DMS53 (cell line): ENCODE data around the gene ACACA.

ENCODE experiments used
- DNase-seq: peaks from one replicate; lab custom pipeline; 2025; lab: John Stamatoyannopoulos, UW

ACACA gene

GRCh38 chr17:37231887-37232286 is 174.7 kb downstream of the ACACA start:
- no peak for DNase-seq

GRCh38 chr17:37230633-37231032 is 176.0 kb downstream of the ACACA start:
- DNase-seq = no peak

- DNase-seq = no peak
Measured at GRCh38 chr17:37225465-37225864, 181.2 kb downstream of the ACACA start.

GRCh38 chr17:37221865-37222264 is 184.8 kb downstream of the ACACA start:
- DNase-seq = no peak

- no peak for DNase-seq
Measured at GRCh38 chr17:37220607-37220953, 186.1 kb downstream of the ACACA start.

GRCh38 chr17:37219876-37220606 is 186.6 kb downstream of the ACACA start:
- no peak for DNase-seq

GRCh38 chr17:37218849-37219248 is 187.8 kb downstream of the ACACA start:
- DNase-seq = no peak

- DNase-seq = no peak
Measured at GRCh38 chr17:37214416-37214815, 192.2 kb downstream of the ACACA start.

GRCh38 chr17:37213927-37214326 is 192.7 kb downstream of the ACACA start:
- DNase-seq = no peak

GRCh38 chr17:37212179-37212578 is 194.5 kb downstream of the ACACA start:
- DNase-seq = no peak

GRCh38 chr17:37211136-37211535 is 195.5 kb downstream of the ACACA start:
- DNase-seq = no peak

- no peak for DNase-seq
Measured at GRCh38 chr17:37207103-37207502, 199.5 kb downstream of the ACACA start.

GRCh38 chr17:37206299-37206698 is 200.3 kb downstream of the ACACA start:
- DNase-seq = no peak

GRCh38 chr17:37200497-37200896 is 206.1 kb downstream of the ACACA start:
- DNase-seq = no peak

GRCh38 chr17:37197336-37197735 is 209.3 kb downstream of the ACACA start:
- no peak for DNase-seq

GRCh38 chr17:37194208-37194607 is 212.4 kb downstream of the ACACA start:
- no peak for DNase-seq

GRCh38 chr17:37191219-37191618 is 215.4 kb downstream of the ACACA start:
- no peak for DNase-seq

GRCh38 chr17:37190493-37190892 is 216.1 kb downstream of the ACACA start:
- DNase-seq = no peak

GRCh38 chr17:37188157-37188556 is 218.5 kb downstream of the ACACA start:
- DNase-seq = no peak

GRCh38 chr17:37187262-37187661 is 219.4 kb downstream of the ACACA start:
- DNase-seq = no peak

GRCh38 chr17:37182786-37183465 is 223.7 kb downstream of the ACACA start:
- DNase-seq = no peak

- DNase-seq = no peak
Measured at GRCh38 chr17:37180376-37180775, 226.3 kb downstream of the ACACA start.

- DNase-seq = no peak
Measured at GRCh38 chr17:37179893-37180292, 226.7 kb downstream of the ACACA start.
